ENCODE results near the gene WNT7B. TPM values are rescaled to one million over a fixed set of nuclear protein-coding genes. Genes with fewer than 3 reads are reported as not detected.

Gene WNT7B
- total RNA-seq, 1 donor from 2014 or later: not detected

DNA sequence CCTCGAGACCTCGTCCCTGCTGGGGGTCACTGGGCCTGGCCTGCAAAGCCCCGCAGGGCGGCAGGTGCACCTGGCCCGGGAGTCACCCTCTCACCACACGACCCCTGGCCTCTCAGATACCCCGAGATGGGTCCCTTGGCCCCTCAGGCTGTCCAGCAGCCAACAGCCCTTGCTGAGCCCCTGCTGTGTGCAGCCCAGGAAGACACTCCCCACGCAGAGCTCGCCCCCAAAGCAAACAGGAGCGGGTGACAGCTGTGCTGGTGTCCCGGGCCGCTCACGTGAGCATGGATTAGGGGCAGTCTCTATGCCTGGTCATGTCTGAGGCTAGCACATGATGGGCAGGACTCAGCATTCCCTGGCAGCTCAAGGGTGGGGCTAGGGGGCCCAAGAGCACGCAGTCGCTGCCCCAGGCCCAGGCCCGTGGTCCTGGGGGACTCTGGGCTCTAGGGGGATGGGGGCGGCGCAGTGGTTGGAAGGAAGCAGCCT is 31.3 kb downstream of the WNT7B start:
- ATAC-seq (no peak), DNase-seq (ENCODE audit: missing footprints) (no peak)
- intact Hi-C loops (cut with DNase I): no loop called here

DNA sequence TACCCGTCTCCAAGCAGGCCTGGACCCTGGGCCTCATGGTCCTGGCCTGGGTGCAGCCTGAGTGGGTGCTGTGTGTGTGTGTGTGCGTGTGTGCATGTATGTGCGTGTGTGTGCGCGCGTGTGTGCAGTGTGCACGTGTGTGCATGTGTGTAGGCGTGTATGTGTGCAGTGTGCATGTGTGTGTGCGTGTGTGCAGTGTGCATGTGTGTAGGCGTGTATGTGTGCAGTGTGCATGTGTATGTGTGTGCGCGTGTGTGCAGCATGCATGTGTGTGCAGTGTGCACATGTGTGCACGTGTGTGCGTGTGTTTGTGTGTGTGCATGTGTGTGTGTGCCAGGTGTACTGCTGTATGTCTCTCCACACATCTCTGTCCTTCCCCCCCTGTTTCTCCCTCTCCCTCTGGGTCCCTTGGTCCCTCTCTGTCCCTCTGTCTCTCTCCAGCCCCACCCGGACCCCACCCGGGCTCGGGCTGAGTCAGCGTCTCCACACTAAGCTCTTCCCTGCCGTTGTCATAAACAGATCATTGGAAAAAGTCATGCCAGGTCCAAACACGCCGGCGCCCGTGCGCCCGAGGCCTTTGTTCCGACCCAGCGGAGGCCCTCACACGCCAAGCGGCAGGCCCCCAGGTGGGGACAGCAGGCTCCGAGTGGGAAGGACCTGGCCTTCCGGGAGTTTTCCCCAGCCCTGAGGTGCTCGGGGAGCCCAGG is 34.0 kb downstream of the WNT7B start:
- DNase-seq (ENCODE audit: missing footprints): no peak
- no peak for ATAC-seq
- intact Hi-C loops (cut with DNase I): no loop called here

DNA sequence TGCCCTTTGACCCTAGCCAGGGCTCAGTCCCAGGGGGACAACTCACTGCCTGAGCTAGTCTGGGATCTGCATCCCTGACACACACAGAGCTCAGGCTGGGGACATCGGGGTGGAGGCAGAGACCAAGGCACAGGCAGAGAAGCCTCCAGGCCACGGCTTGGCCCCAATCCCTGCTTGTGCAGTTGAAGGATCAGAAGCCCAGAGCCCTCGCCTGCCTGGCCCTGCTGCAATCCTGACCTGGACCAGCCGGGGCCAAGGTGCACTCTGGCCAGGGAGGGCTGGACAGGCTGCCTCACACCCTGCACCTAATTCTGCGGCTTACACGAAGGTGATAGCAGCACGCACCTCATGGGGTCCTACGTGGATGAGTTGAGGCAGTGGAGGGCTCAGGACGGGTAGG is 34.6 kb downstream of the WNT7B start:
- DNase-seq (ENCODE audit: missing footprints) (no peak), ATAC-seq (no peak)
- intact Hi-C loops (cut with DNase I): no loop called here

DNA sequence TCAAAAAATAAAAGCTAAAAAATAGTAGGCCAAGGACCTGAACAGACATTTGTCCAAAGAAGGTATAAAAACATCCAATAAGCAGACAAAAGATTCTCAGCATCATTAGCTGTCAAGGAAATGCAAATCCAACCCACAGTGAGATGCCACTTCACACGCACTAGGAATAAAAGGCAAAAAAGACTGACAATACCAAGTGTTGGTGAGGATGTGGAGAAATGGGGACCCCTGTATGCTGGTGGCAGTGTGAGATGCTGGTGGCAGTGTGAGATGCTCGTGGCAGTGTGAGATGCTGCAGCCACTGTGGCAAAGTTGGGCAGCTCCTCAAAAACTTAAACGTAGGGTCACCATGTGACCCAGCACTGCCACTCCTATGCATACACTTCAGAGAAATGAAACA is 38.0 kb downstream of the WNT7B start:
- no peak for ATAC-seq
- intact Hi-C loops (cut with DNase I): no loop called here
- DNase-seq (ENCODE audit: missing footprints): no peak

DNA sequence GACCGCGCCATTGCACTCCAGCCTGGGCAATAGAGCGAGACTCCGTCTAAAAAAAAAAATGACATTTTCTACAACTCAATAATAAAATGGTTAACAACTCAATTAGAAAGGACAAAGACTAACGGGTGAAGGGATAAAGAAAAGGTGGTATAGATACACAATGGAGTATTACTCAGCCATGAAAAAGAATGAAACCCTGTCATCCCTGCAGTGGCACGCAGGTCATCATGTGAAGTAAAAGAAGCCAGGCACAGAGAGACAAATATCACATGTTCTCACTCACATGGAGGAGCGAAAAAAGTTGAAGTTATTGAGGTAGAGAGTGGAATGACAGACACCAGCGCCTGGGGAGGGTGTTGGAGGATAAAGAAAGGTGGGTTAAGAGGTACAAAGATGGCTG is 39.0 kb downstream of the WNT7B start:
- intact Hi-C loops (cut with DNase I): no loop called here
- DNase-seq (ENCODE audit: missing footprints) (no peak), ATAC-seq (no peak)

DNA sequence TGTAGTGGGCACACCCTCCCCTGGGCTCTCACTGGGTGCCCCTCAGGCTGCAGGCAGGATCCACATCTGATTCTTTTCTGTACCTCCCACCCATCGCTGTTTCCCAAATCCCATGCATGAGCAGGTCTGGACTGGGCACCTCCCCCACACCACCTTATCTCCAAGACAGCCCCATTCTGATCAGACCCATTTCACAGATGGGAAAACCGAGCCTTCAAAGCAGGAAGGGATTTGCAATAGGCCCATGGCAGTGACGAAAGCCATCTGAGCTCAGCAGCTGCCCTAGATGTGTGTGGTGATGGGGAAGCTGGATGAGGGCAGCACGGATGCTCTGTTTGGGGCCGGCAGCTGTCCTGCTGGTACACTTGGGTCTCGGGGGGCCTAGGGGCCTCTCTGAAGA is 41.4 kb downstream of the WNT7B start:
- intact Hi-C loops (cut with DNase I): no loop called here
- DNase-seq (ENCODE audit: missing footprints) (no peak), ATAC-seq (no peak)

DNA sequence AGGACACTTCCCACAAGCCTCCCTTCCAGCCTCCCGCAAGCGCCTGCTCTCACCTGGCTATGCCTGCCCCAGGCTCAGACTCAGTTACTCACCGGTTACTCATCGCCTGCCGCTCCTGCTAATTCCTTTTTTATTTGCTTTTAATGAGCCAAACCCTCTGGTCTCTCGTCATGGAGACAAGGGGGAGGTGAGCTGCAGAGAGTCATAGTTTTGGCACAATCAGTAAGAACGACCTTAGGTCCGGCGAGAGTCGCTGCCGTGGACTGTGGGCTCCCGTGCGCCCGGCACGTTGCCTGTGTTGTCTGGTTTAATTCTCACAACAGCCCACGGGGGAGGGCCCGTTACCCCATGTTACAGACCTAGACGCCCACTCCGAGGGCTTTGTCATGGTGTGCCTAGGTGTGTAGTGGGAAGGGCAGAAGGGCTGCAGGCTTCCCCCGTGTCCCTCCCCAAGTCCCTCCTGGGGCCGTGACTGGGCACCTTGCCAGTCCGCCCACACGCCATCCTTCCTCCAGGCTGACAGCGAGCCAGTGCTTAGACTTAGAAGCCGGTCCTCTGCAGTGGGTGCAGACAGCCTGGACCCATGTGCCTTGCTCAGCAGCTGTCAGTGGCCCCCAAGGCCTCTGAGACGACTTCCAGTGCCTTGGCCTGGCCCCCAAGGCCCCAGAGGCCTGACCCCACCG is 42.2 kb downstream of the WNT7B start:
- no peak for DNase-seq (ENCODE audit: missing footprints)

DNA sequence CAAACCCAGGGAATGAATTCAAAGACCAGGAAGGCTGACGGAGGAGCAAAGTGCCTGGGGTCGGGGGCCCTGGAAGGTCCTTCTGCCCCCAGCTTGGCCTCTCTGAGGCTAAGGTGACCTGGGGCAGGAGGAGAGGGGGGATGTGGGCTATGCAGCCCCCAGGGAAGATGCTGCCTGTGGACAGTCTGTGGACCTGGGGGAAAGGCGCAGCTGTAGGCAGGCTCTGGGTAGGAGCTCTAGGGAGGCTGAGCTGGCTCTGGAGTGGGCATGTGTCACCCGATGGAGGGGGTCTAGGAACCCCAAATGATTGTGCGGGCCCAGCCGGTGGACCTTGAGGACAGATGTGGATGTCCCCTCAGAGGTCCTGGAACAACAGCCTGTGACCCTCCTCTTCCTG is 42.8 kb downstream of the WNT7B start:
- DNase-seq (ENCODE audit: missing footprints) (no peak), ATAC-seq (no peak)
- intact Hi-C loops (cut with DNase I): no loop called here

More for the DNA sequence above, 42.2 kb downstream of the WNT7B start:
- intact Hi-C loops (cut with DNase I): no loop called here
- ATAC-seq: no peak

DNA sequence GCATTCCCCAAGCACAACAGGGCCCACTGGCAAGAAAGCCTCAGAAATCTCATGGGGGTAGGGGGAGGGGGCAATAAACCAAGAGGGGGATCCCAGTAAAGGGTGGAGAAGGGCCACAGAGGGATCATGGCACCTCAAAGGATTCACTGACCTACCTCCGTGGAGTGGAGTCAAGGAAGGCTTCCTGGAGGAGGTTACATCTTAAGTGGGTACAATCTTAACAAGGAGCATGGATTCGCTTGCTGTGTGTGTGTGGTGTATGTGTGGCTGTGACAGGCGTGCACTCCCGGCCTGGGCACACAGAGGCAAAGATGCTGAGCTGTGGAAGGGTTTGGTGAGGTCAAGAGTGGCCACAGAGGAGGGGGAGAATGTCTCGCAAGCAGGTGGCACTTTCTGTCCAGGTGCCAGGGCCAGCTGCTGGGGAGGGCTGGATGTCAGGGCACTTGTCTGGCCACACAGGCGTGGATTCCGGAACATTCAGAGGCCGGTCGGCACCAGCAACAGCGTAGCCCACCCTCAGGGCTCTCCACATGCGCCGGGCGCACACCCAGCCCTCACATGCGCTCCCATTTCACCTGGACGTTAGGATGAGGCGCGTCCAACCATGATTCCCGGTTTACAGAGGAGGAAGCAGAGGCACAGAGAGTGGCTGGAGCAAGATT is 43.3 kb downstream of the WNT7B start:
- DNase-seq (ENCODE audit: missing footprints): no peak
- intact Hi-C loops (cut with DNase I): no loop called here
- no peak for ATAC-seq

DNA sequence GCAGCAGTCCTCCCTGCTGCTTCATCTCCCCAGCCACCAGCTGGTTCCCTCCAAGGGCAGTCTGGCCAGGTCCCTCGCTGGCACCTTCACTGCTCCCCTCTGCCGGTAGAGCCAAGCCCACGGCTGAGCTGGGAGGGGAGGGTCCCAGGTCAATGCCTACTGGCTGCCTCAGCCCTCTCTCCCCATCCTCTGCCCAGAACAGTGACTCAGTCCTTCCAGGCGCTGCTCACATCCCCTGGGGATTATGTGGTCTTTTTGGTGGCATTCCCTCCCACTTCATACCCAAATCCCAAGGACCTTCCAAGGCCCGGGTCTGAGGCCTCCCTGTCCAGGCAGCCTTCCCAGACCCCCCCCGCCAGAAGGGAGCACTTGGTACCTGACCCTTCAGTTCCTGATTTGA is 44.9 kb downstream of the WNT7B start:
- intact Hi-C loops (cut with DNase I): no loop called here
- ATAC-seq: no peak
- DNase-seq (ENCODE audit: missing footprints): no peak

DNA sequence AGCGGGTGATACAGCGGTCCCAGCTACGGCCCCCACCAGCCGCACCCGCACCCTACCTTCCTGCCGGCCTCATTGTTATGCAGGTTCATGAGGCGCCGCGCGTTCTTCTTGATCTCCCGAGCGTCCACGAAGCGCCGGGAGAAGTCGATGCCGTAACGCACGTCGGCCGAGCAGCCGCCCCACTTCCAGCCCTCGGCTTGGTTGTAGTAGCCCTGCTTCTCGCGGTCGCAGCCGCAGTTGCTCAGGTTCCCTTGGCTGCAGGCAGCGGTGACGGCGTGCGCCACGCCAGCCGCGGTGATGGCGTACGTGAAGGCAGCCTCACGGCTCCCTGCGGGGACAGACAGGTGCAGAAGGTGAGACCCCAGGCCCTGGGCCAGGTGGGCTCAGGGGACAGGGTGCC is 45.9 kb downstream of the WNT7B start:
- ATAC-seq (no peak), DNase-seq (ENCODE audit: missing footprints) (no peak)
- intact Hi-C loops (cut with DNase I): no loop called here

DNA sequence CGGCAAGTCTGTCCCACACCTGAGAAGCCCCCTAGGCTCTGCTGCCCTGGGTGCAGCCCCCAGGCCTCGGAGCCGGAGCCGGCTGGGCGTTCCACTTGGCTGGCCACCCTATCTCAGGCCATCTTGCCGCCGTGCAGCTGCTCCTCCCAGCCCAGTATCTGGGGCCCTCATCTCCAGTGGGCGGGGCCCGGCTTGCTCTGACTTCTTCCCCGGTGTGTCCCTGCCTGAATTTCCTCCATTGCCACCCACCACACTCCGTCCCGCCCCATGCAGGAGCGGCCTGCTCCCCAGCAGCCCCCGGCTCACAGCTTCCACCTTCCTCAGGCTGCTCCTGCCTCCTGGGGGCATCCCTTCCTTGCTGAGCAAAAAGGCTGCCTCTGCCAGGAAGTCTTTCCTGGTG is 46.6 kb downstream of the WNT7B start:
- intact Hi-C loops (cut with DNase I): no loop called here
- no peak for DNase-seq (ENCODE audit: missing footprints)
- no peak for ATAC-seq

DNA sequence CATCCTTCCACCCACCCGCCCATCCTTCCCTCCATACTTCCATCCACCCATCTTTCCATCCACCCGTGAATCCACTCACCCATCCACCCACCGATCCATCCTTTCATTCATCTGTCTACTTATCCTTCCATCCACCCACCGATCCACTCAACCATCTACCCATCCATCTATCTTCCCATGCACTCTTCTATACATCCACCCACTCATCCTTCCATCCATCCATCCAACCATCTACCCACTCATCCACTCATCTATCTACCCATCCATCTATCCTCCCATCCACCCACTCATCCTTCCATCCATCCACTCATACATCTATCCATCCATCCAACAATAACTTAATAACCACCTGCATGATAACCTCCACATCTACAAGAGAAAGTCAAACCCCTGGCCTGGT is 47.3 kb downstream of the WNT7B start:
- no peak for ATAC-seq
- intact Hi-C loops (cut with DNase I): no loop called here
- DNase-seq (ENCODE audit: missing footprints): no peak

DNA sequence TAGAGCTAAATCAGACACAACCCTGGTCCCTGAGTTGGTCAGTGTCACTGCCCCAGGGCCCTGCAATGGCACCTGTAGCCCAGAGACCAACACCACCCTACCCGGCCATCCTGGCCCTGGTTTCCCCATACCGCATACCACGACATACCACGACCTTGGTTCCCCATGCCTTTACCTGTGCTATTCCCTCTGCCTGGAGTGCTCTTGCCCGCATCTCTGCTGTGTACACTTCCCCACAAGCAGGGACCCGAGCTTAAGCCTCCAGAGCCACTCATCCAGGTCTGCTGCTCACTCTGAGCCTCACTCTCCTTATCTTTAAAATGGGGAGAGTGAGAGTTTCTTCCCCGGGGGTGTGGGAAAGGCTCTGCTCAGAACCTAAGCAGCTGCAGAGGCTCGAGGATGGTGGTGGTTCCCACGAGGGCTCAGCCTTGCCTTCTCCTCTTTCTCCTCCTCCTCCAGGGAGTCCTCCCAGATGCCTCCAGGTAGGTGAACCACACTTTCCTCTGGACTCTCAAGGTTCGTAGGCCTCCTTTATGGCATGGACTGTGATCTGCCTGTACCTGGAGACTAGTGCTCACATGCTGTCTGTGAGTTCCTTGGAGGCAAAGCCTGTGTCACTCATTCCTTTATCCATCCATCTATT is 48.1 kb downstream of the WNT7B start:
- ATAC-seq: no peak
- no peak for DNase-seq (ENCODE audit: missing footprints)
- intact Hi-C loops (cut with DNase I): no loop called here

DNA sequence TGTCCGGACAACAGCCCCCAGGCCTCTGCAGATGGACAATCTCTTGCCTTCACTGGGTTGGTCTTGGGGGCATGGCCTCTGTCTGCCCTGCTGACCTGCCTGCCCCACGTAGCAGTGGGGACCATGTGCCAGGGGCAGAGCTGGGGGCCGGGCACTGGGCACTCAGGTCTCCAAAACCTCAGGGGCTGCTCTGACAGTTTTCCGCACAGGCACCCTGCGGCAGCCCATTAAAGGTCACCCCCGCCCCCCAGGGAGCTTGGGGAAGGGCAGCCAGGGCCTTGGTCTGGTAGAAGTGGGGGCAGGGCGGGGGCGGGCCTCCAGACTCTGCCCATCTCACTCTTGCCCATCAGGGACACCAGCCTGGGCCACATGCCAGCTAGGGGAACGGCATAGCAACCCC is 49.9 kb downstream of the WNT7B start:
- DNase-seq (ENCODE audit: missing footprints) (no peak), ATAC-seq (no peak)
- intact Hi-C loops (cut with DNase I): no loop called here

DNA sequence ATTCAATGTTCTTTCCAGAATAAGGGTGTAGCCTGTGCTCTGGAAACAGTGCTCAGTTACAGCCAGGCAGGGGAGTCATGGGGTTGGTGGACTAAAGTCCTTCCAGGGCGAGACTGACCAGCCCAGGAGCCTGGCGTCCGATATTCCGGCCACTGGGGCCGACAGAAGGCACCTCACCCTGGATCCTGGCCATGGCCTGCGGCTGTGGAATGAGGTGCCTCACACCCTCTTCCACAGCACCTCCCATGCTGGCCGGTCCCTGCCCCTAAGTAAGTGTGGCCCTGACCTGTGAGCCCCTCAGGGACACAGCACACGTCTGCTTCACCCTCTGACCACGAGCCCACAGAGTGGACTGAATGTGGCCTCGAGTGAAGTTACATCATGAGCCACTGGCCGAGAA is 50.5 kb downstream of the WNT7B start:
- no peak for ATAC-seq
- no peak for DNase-seq (ENCODE audit: missing footprints)
- intact Hi-C loops (cut with DNase I): no loop called here

DNA sequence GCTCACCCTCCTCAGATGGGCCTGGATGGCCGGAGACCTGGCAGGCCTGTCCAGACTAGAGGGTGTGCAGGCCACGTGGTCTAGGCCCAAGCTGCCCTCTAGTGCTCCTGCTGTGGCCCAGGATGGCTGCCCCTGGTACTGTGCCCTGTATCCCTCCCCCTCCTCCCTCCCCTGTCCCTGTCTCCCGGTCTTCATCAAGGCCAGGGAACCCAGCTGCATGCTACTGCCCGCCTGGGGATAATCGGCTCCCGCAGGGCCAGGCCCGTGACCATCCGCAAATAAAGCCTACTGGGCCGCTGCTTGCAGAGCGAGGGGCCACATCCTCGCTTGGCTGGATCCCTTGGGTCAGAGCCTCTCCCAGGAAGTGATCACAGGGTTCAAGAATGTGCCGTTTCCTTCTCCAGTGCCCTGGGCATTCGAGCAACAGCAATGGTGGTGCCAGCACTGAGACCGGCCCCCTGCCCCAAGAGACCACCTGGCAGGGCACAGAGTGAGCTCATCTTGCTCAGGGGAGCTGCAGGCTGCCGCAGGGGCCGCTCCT is 51.1 kb downstream of the WNT7B start:
- ATAC-seq: no peak
- intact Hi-C loops (cut with DNase I): no loop called here
- no peak for DNase-seq (ENCODE audit: missing footprints)

DNA sequence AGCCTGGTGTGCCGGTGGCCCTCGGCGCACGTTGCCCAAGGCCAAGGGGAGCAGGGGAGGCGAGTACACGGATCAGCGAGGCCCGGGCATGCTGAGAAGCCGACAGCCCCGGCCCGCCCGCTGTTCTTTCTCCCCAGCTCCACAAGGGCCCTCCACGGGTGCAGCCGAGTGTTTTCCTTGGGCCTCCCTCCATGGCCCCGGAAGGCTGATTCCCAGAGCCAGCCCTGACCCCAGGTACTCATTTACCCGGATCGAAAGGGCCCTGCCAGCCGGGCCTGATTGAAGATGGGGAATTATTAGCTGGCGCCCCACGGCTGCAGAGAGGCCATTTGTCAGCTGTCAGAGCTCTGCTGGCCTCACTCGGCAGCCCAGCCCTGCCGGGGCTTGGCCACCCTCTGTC is 53.1 kb downstream of the WNT7B start:
- intact Hi-C loops (cut with DNase I): no loop called here

DNA sequence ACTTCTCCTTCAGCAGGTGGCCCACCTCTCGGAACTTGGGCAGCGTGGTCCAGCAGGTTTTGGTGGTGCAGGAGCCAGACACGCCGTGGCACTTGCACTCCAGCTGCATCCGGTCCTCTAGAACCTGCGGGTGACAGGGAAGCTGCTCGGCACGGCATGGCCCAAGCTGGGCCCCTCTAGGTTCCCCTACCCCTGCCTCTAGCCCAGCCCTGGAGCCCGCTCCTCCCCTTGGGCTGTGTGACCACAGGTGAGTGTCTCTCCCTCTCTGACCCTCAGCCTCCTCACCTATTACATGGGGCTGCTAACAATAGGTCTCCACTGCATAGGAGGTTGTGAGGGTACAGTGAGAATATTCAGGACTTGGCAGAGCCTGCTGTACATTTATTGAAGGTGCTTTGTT is 53.8 kb downstream of the WNT7B start:
- intact Hi-C loops (cut with DNase I): no loop called here
- no peak for ATAC-seq

More for the DNA sequence above, 53.1 kb downstream of the WNT7B start:
- ATAC-seq (no peak), DNase-seq (ENCODE audit: missing footprints) (no peak)

More for the DNA sequence above, 53.8 kb downstream of the WNT7B start:
- DNase-seq (ENCODE audit: missing footprints): no peak
